Chondrocyte (in vitro differentiated cells): ENCODE data around the gene UNCX. TPM values are rescaled to one million over a fixed set of nuclear protein-coding genes. Genes with fewer than 3 reads are reported as not detected.

Experiments used
- DNase-seq: peaks from one replicate; pipeline ENCODE4 v3.0.0; 2021; ENCODE audit warnings: mixed read lengths, low spot score
- H3K27ac Mint-ChIP-seq: one replicate; pipeline ENCODE4 v1.8.0; 2021; ENCODE audit warnings: mild to moderate bottlenecking, moderate library complexity, mixed read lengths; ENCODE audit not compliant: unreplicated experiment
- H3K27me3 Mint-ChIP-seq: 2 replicates; pipeline ENCODE4 v1.8.0; 2021; ENCODE audit warnings: low read depth, mixed read lengths
- H3K36me3 Mint-ChIP-seq: 2 replicates; pipeline ENCODE4 v1.8.0; 2021; ENCODE audit warnings: low read depth, mixed read lengths
- H3K4me1 Mint-ChIP-seq: 2 replicates; pipeline ENCODE4 v1.8.0; 2021; ENCODE audit warnings: low read depth, mild to moderate bottlenecking, mixed read lengths
- H3K4me3 Mint-ChIP-seq: one replicate; pipeline ENCODE4 v1.8.0; 2021; ENCODE audit warnings: mild to moderate bottlenecking, moderate library complexity, mixed read lengths; ENCODE audit not compliant: unreplicated experiment
- H3K9me3 Mint-ChIP-seq: 2 replicates; pipeline ENCODE4 v1.8.0; 2021; ENCODE audit warnings: low read depth, mixed read lengths
- CTCF ChIP-seq: fragments of 200-600 bp; sonication (generic); IDR thresholded peaks from 2 replicates; pipeline ENCODE4 v1.5.0; 2021; ENCODE audit warnings: antibody characterized with exemption, mild to moderate bottlenecking, moderate library complexity
- total RNA-seq: library from RNA; stranded (reverse); gene quantifications from 3 replicates; pipeline ENCODE4 v1.2.1, GENCODE V29; 2021

UNCX gene
- total RNA-seq, 1 donor from 2014 or later, result not detected

GRCh38 chr7:1248143-1248915 is 15.7 kb downstream of the UNCX start:
- TF ChIP-seq CTCF, result no peak
- no peak overlapping the region for H3K4me3 Mint-ChIP-seq
- DNase-seq, result peak; percentile 72
- H3K36me3 Mint-ChIP-seq, result no peaks in the 10 kb centered on the region
- no peak overlapping the region for H3K27ac Mint-ChIP-seq
- no peaks in the 10 kb centered on the region for H3K9me3 Mint-ChIP-seq
- H3K27me3 Mint-ChIP-seq, result peaks cover 54% of the 10 kb centered on the region
- H3K4me1 Mint-ChIP-seq, result no peaks in the 10 kb centered on the region

- peaks cover 54% of the 10 kb centered on the region for H3K27me3 Mint-ChIP-seq
- H3K4me3 Mint-ChIP-seq, result no peak overlapping the region
- no peaks in the 10 kb centered on the region for H3K36me3 Mint-ChIP-seq
- no peaks in the 10 kb centered on the region for H3K9me3 Mint-ChIP-seq
- TF ChIP-seq CTCF, result no peak
- H3K27ac Mint-ChIP-seq, result no peak overlapping the region
- no peaks in the 10 kb centered on the region for H3K4me1 Mint-ChIP-seq
- DNase-seq, result peak; percentile 73
Measured at GRCh38 chr7:1248916-1249581, 16.4 kb downstream of the UNCX start.

GRCh38 chr7:1249731-1250130 is 17.1 kb downstream of the UNCX start:
- no peaks in the 10 kb centered on the region for H3K36me3 Mint-ChIP-seq
- no peaks in the 10 kb centered on the region for H3K4me1 Mint-ChIP-seq
- peaks cover 52% of the 10 kb centered on the region for H3K27me3 Mint-ChIP-seq
- no peak overlapping the region for H3K4me3 Mint-ChIP-seq
- no peaks in the 10 kb centered on the region for H3K9me3 Mint-ChIP-seq
- TF ChIP-seq CTCF, result no peak
- no peak overlapping the region for H3K27ac Mint-ChIP-seq
- DNase-seq, result peak; percentile 70

GRCh38 chr7:1250901-1251300 is 18.2 kb downstream of the UNCX start:
- H3K9me3 Mint-ChIP-seq, result no peaks in the 10 kb centered on the region
- peak; percentile 66 for DNase-seq
- no peak for TF ChIP-seq CTCF
- no peaks in the 10 kb centered on the region for H3K36me3 Mint-ChIP-seq
- H3K4me1 Mint-ChIP-seq, result no peaks in the 10 kb centered on the region
- H3K27ac Mint-ChIP-seq, result no peak overlapping the region
- peaks cover 46% of the 10 kb centered on the region for H3K27me3 Mint-ChIP-seq
- H3K4me3 Mint-ChIP-seq, result no peak overlapping the region

- no peaks in the 10 kb centered on the region for H3K9me3 Mint-ChIP-seq
- peaks cover 47% of the 10 kb centered on the region for H3K27me3 Mint-ChIP-seq
- TF ChIP-seq CTCF, result no peak
- no peaks in the 10 kb centered on the region for H3K36me3 Mint-ChIP-seq
- DNase-seq, result peak; percentile 65
- H3K4me3 Mint-ChIP-seq, result no peak overlapping the region
- H3K27ac Mint-ChIP-seq, result no peak overlapping the region
- no peaks in the 10 kb centered on the region for H3K4me1 Mint-ChIP-seq
Measured at GRCh38 chr7:1251796-1252539, 19.3 kb downstream of the UNCX start.
